H1 (cell line): Measurements from ENCODE around the gene PLXDC2. TPM values are rescaled to one million over a fixed set of nuclear protein-coding genes. Genes with fewer than 3 reads are reported as not detected.

Experiments
- CHD2 ChIP-seq: IDR thresholded peaks from 2 replicates; pipeline ENCODE4 v1.6.1; 2012; ENCODE audit warnings: low read length, improper control_type of control experiment
- FOSL1 ChIP-seq: IDR thresholded peaks from 2 replicates; pipeline ENCODE4 v1.6.1; 2011; ENCODE audit warnings: mild to moderate bottlenecking, low read depth, low read length, moderate library complexity; ENCODE audit not compliant: insufficient read depth
- HDAC2 ChIP-seq, 2 experiments: fragments of 300-600 bp in 1 of 2; sonication (generic) in 1 of 2; IDR thresholded peaks; 2 replicates each; pipeline ENCODE4 v1.6.1; 2011 to 2012; ENCODE audit warnings: low read depth in 2 of 2, low read length in 2 of 2, mild to moderate bottlenecking in 2 of 2, moderate library complexity in 2 of 2, borderline replicate concordance in 1 of 2, inconsistent platforms in 1 of 2
- RAD21 ChIP-seq, 2 experiments: IDR thresholded peaks in 1 of 2; conservative IDR thresholded peaks in 1 of 2; 2 replicates each; pipeline ENCODE4 v1.6.1; 2011; ENCODE audit warnings: low read depth in 2 of 2, low read length in 2 of 2, improper control_type of control experiment in 1 of 2, inconsistent platforms in 1 of 2, mild to moderate bottlenecking in 1 of 2, moderate library complexity in 1 of 2
- RBBP5 ChIP-seq: IDR thresholded peaks from 2 replicates; pipeline ENCODE4 v1.7.1; 2012; ENCODE audit warnings: low read depth, mild to moderate bottlenecking, inconsistent platforms, low read length, moderate library complexity, borderline replicate concordance
- SUZ12 ChIP-seq: fragments of 200-600 bp; sonication (generic); IDR thresholded peaks from 2 replicates; pipeline ENCODE4 v1.6.1; 2012; ENCODE audit warnings: mild to moderate bottlenecking, inconsistent platforms, low read length, moderate library complexity, mixed read lengths
- polyA plus RNA-seq, 7 experiments: library from polyadenylated mRNA; depleted of rRNA in 3 of 7; stranded (reverse) in 5 of 7; unstranded in 2 of 7; fragments of >200 nt in 5 of 7; fragments of 200-250 nt in 2 of 7; gene quantifications; 1 replicate in 5 of 7; 2 replicates in 1 of 7; 4 replicates in 1 of 7; pipeline versions ENCODE4 v1.2.1 to v1.2.3, GENCODE V29; 2011 to 2013; ENCODE audit warnings: missing spikeins in 2 of 7, mixed read lengths in 2 of 7
- total RNA-seq: library from RNA; stranded (reverse); fragmentation: NEBNext Ultra II Directional; extraction: Animal tissue kit (Norgen Biotek cat#: 25700); gene quantifications from 2 replicates; pipeline ENCODE4 v1.2.1, GENCODE V29; 2021

The PLXDC2 gene
- total and polyA plus RNA-seq, 2 of the 8 experiments (the other 6 are each of a cell fraction or from before 2014, with no cell fraction given), result 23.0 to 40.5 TPM

DNA sequence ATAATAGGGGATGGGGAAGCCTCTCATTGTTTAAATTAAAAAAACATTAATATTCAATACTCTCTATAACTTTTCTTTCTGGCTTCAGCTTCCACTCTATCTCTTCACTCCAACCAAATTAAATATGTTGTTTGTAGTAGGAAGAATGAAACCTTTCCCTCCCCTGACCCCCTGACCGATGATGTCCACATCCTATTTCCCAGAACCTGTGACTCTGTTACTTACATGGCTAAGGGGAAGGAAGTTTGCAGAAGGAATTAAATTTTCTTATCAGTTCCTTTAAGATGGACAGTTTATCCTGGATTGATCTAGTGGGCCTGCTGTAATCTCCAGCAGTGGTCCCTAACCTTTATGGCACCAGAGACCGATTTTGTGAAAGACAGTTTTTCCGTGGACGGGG, 130.0 kb downstream of the PLXDC2 start (continued):
- TF ChIP-seq CHD2 (no peak), SUZ12 (no peak), FOSL1 (no peak), HDAC2 (IDR thresholded peaks at IDR 0.05; ENCODE audit: borderline replicate concordance in 1 of 2, low read depth in 2 of 2, low read length in 2 of 2) (no peak), RAD21 (IDR thresholded peaks at IDR 0.05 in 1 of 2, conservative IDR thresholded peaks at IDR 0.05 in 1 of 2; ENCODE audit: low read depth in 2 of 2, low read length in 2 of 2) (no peak), RBBP5 (no peak)
